Measurements from ENCODE around the gene HINT1. TPM values are rescaled to one million over a fixed set of nuclear protein-coding genes. Genes with fewer than 3 reads are reported as not detected.
"Not testable (repeated sequence)": the region's sequence is repeated elsewhere in the genome, so short reads cannot be mapped to it uniquely, and the experiment has no call there.

HINT1 gene
- total RNA-seq, 1 experiment from 2014 or later = 522 TPM

DNA sequence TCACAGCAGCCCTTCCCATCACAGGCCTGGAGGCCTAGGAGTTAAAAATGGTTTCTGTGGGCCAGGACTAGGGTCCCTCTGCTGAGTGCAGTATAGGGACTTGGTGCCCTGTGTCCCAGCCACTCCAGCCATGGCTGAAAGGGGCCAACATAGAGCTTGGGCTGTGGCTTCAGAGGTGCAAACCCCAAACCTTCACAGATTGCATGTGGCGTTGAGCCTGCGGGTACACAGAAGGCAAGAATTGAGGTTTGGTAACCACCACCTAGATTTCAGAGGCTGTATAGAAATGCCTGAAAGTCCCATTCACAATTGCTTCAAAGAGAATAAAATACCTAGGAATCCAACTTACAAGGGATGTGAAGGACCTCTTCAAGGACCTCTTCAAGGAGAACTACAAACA lies 37.8 kb downstream of the HINT1 start:
- H3K9me2 ChIP-seq (replicated peaks; ENCODE audit: insufficient read depth, low read length); H3K9me3 ChIP-seq (ENCODE audit: low read length); H3K4me1 ChIP-seq (ENCODE audit: low read length); H3K4me2 ChIP-seq (ENCODE audit: low read depth, low read length, poor library complexity, severe bottlenecking); H3K79me2 ChIP-seq (ENCODE audit: low read length); H2AFZ ChIP-seq (ENCODE audit: low read length); H3K27me3 ChIP-seq (ENCODE audit: low read length); DNase-seq; H4K20me1 ChIP-seq (ENCODE audit: insufficient read depth, low read depth, low read length); H3K4me3 ChIP-seq (ENCODE audit: low read length); H3K36me3 ChIP-seq (ENCODE audit: insufficient read depth, low read length); H3K9ac ChIP-seq (ENCODE audit: low read length); H3K27ac ChIP-seq (ENCODE audit: low read length): not testable (repeated sequence)

DNA sequence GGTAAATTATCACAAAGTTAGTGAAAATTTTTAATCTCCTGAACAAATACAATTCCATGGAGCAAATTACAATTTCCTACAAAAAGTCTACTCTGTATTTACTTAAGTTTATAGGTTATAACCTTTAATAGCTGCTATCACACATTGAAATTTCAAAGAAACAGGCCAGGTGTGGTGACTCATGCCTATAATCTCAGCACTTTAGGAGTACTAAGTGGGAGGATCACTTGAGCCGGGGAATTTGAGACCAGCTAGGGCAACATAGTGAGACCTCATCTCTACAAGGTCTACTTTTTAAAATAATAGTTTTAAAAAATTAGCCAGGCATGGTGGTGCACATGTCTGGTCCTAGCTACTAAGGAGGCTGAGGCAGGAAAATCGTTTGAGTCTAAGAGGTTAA lies 50.3 kb downstream of the HINT1 start:
- H3K4me1 ChIP-seq (ENCODE audit: low read length) = no peaks in the 10 kb centered on the region
- no peak overlapping the region for H2AFZ ChIP-seq (ENCODE audit: low read length)
- H3K9ac ChIP-seq (ENCODE audit: low read length) = no peak overlapping the region
- DNase-seq = no peak
- H3K36me3 ChIP-seq (ENCODE audit: insufficient read depth, low read length) = no peaks in the 10 kb centered on the region
- H3K79me2 ChIP-seq (ENCODE audit: low read length) = no peaks in the 10 kb centered on the region
- H3K4me2 ChIP-seq (ENCODE audit: low read depth, low read length, poor library complexity, severe bottlenecking) = no peak overlapping the region
- H3K4me3 ChIP-seq (ENCODE audit: low read length) = no peak overlapping the region
- no peaks in the 10 kb centered on the region for H3K9me3 ChIP-seq (ENCODE audit: low read length)
- H3K9me2 ChIP-seq (replicated peaks; ENCODE audit: insufficient read depth, low read length) = no peaks in the 10 kb centered on the region
- no peak overlapping the region for H3K27ac ChIP-seq (ENCODE audit: low read length)
- no peaks in the 10 kb centered on the region for H3K27me3 ChIP-seq (ENCODE audit: low read length)
- no peaks in the 10 kb centered on the region for H4K20me1 ChIP-seq (ENCODE audit: insufficient read depth, low read depth, low read length)

DNA sequence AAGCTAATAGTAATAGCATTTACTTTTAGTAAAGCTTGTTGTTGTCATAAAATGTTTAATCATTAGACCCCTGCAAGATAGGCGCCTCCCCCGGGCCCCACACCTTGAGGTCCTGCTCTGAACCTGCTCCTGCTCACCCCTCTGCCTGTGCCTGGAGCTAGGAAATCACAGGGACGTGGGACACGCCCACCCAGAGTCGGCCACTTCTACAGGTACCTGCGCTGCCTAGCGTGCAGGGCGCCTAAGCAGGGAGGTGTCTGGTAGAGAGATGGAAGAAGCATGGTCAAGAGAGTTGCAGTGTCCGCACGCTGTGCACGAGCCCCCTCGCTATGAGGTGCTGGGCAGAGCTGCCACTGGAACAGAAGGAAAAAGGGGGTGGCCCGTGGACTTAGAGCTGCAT lies 52.6 kb downstream of the HINT1 start:
- Histone ChIP-seq H4K20me1 (ENCODE audit: insufficient read depth, low read depth, low read length) (no peaks in the 10 kb centered on the region), H3K4me2 (ENCODE audit: low read depth, low read length, poor library complexity, severe bottlenecking) (no peak overlapping the region), H3K79me2 (ENCODE audit: low read length) (no peaks in the 10 kb centered on the region), H3K9me2 (replicated peaks; ENCODE audit: insufficient read depth, low read length) (no peaks in the 10 kb centered on the region), H3K9me3 (ENCODE audit: low read length) (no peaks in the 10 kb centered on the region), H3K9ac (ENCODE audit: low read length) (no peak overlapping the region), H3K27me3 (ENCODE audit: low read length) (no peaks in the 10 kb centered on the region), H3K4me1 (ENCODE audit: low read length) (no peaks in the 10 kb centered on the region), H3K36me3 (ENCODE audit: insufficient read depth, low read length) (no peaks in the 10 kb centered on the region), H2AFZ (ENCODE audit: low read length) (no peak overlapping the region), H3K27ac (ENCODE audit: low read length) (no peak overlapping the region), H3K4me3 (ENCODE audit: low read length) (no peak overlapping the region)
- no peak for DNase-seq

DNA sequence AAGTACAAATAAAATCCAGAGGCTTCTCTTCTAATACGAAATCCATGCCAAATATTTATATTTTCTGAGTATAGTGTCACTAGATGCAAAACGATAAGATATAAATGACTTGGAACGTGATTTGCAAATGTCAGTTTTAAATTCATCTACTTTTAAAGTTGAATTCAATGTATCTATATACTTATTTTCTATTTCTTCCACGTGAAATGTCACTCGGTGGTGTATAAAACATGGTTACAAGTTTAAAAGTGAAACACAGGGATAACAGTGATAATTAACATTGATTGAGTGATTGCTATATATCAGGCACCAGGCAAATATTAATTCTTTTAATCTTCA lies 54.8 kb downstream of the HINT1 start:
- H4K20me1 ChIP-seq (ENCODE audit: insufficient read depth, low read depth, low read length) = no peaks in the 10 kb centered on the region
- no peak overlapping the region for H3K4me2 ChIP-seq (ENCODE audit: low read depth, low read length, poor library complexity, severe bottlenecking)
- H3K4me3 ChIP-seq (ENCODE audit: low read length) = no peak overlapping the region
- no peaks in the 10 kb centered on the region for H3K9me2 ChIP-seq (replicated peaks; ENCODE audit: insufficient read depth, low read length)
- no peaks in the 10 kb centered on the region for H3K79me2 ChIP-seq (ENCODE audit: low read length)
- H3K36me3 ChIP-seq (ENCODE audit: insufficient read depth, low read length) = no peaks in the 10 kb centered on the region
- no peak overlapping the region for H2AFZ ChIP-seq (ENCODE audit: low read length)
- H3K4me1 ChIP-seq (ENCODE audit: low read length) = no peaks in the 10 kb centered on the region
- no peaks in the 10 kb centered on the region for H3K27me3 ChIP-seq (ENCODE audit: low read length)
- no peak for DNase-seq
- no peak overlapping the region for H3K27ac ChIP-seq (ENCODE audit: low read length)
- no peak overlapping the region for H3K9ac ChIP-seq (ENCODE audit: low read length)
- H3K9me3 ChIP-seq (ENCODE audit: low read length) = no peaks in the 10 kb centered on the region

DNA sequence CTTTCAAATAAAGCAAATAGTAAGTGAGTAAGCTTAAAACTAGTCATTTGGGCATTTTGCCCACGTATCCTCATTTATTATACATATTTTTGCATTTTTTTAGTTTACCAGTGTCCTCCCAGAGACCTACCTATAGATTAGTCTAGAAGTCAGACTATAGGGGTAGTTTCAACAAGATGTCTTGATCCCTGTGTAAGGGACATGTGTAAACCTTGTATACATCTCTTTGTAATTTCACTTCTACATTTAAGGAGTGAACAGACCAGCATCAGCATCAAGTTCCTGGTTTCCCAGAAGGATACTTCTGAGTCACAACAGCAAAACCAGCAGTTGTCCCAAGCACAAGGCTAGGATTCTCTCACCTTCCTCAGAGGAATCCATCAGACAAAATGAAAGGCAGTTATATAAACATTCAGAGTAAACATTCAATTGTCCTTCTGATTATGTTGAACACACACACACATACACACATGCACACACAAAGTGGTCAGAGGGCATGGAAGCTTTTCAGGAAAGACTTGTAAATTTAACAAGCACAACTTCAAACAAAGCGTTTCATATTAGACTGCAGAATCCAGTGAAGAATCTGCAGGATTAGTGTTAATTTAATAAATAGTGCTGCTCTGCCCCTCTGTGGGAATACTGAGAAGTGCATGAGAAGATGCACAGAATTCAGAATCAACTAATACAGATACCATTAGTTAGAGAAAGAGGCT lies 55.4 kb downstream of the HINT1 start:
- Histone ChIP-seq H3K9ac (ENCODE audit: low read length) (no peak overlapping the region), H3K27me3 (ENCODE audit: low read length) (no peaks in the 10 kb centered on the region), H3K4me1 (ENCODE audit: low read length) (no peaks in the 10 kb centered on the region), H4K20me1 (ENCODE audit: insufficient read depth, low read depth, low read length) (no peaks in the 10 kb centered on the region), H3K79me2 (ENCODE audit: low read length) (no peaks in the 10 kb centered on the region), H3K4me2 (ENCODE audit: low read depth, low read length, poor library complexity, severe bottlenecking) (no peak overlapping the region), H3K36me3 (ENCODE audit: insufficient read depth, low read length) (no peaks in the 10 kb centered on the region), H2AFZ (ENCODE audit: low read length) (no peak overlapping the region), H3K9me2 (replicated peaks; ENCODE audit: insufficient read depth, low read length) (no peaks in the 10 kb centered on the region), H3K4me3 (ENCODE audit: low read length) (no peak overlapping the region), H3K9me3 (ENCODE audit: low read length) (no peaks in the 10 kb centered on the region), H3K27ac (ENCODE audit: low read length) (no peak overlapping the region)
- peak; percentile 80 for DNase-seq

Other genes with a start within 250 kb of the HINT1 start
- 18.8 and 28.4 TPM in 2 replicates for gene LYRM7, start 5.7 kb upstream of the HINT1 start, total RNA-seq (2014; rRNA removed; shearing (Covaris generic); ENCODE audit: low replicate concordance)
- gene CDC42SE2, start 98.8 kb upstream of the HINT1 start, total RNA-seq (2014; rRNA removed; shearing (Covaris generic); ENCODE audit: low replicate concordance) = 57.4 and 143 TPM in 2 replicates